NCI-H146 (cell line): ENCODE results near the gene SMC1A.
"Not testable (repeated sequence)": the region's sequence is repeated elsewhere in the genome, so short reads cannot be mapped to it uniquely, and the experiment has no call there.

Experiments
- DNase-seq: peaks from one replicate; lab custom pipeline; 2025; lab: John Stamatoyannopoulos, UW

The SMC1A gene

GRCh38 chrX:53421772-53422085, 725 bp downstream of the SMC1A start:
- DNase-seq, result peak; percentile 73

GRCh38 chrX:53421125-53421524, 1.3 kb downstream of the SMC1A start:
- no peak for DNase-seq

GRCh38 chrX:53420351-53420750, 2.1 kb downstream of the SMC1A start:
- not testable (repeated sequence) for DNase-seq

GRCh38 chrX:53412446-53412845, 10.0 kb downstream of the SMC1A start:
- DNase-seq, result no peak

GRCh38 chrX:53403535-53403934, 18.9 kb downstream of the SMC1A start:
- DNase-seq, result no peak

- no peak for DNase-seq
Observed at GRCh38 chrX:53398216-53398615, 24.2 kb downstream of the SMC1A start.

GRCh38 chrX:53395605-53396298, 26.7 kb downstream of the SMC1A start:
- no peak for DNase-seq

- no peak for DNase-seq
Observed at GRCh38 chrX:53383376-53384076, 38.9 kb downstream of the SMC1A start.

GRCh38 chrX:53379747-53380146, 42.7 kb downstream of the SMC1A start:
- no peak for DNase-seq

GRCh38 chrX:53379008-53379710, 43.3 kb downstream of the SMC1A start:
- no peak for DNase-seq

- no peak for DNase-seq
Observed at GRCh38 chrX:53377464-53377863, 45.0 kb downstream of the SMC1A start.

GRCh38 chrX:53376888-53377287, 45.6 kb downstream of the SMC1A start:
- DNase-seq, result no peak

- no peak for DNase-seq
Observed at GRCh38 chrX:53374923-53375322, 47.5 kb downstream of the SMC1A start.

- DNase-seq, result no peak
Observed at GRCh38 chrX:53374222-53374820, 48.1 kb downstream of the SMC1A start.

GRCh38 chrX:53373307-53373706, 49.1 kb downstream of the SMC1A start:
- no peak for DNase-seq

- not testable (repeated sequence) for DNase-seq
Observed at GRCh38 chrX:53366454-53366853, 56.0 kb downstream of the SMC1A start.

- DNase-seq, result no peak
Observed at GRCh38 chrX:53362449-53362848, 60.0 kb downstream of the SMC1A start.

GRCh38 chrX:53357799-53358530, 64.5 kb downstream of the SMC1A start:
- peak; percentile 5 for DNase-seq

- no peak for DNase-seq
Observed at GRCh38 chrX:53356186-53356585, 66.3 kb downstream of the SMC1A start.

- no peak for DNase-seq
Observed at GRCh38 chrX:53354669-53355068, 67.8 kb downstream of the SMC1A start.

- no peak for DNase-seq
Observed at GRCh38 chrX:53347948-53348347, 74.5 kb downstream of the SMC1A start.
